HG03342 (cell line): Measurements from ENCODE around the gene ACAA2.
A peak's percentile ranks its signal among the peaks of the same experiment; 100 is the strongest.
"Not testable (repeated sequence)": the region's sequence is repeated elsewhere in the genome, so short reads cannot be mapped to it uniquely, and the experiment has no call there.

Experiments used
- ATAC-seq: cut with Tn5 transposase; IDR thresholded peaks from one replicate; pipeline ENCODE4 v1.9.1; 2021; ENCODE audit warnings: mild to moderate bottlenecking, moderate library complexity; ENCODE audit not compliant: unreplicated experiment

Gene ACAA2

GRCh38 chr18:49813069-49813318 lies 339 bp downstream of the ACAA2 start:
- peak; percentile 23 for ATAC-seq

- no peak for ATAC-seq
Observed at GRCh38 chr18:49812286-49813068, 856 bp downstream of the ACAA2 start.

- no peak for ATAC-seq
Observed at GRCh38 chr18:49811151-49811938, 2.0 kb downstream of the ACAA2 start.

GRCh38 chr18:49808553-49809191 lies 4.7 kb downstream of the ACAA2 start:
- ATAC-seq: not testable (repeated sequence)

- ATAC-seq: no peak
Observed at GRCh38 chr18:49804096-49804495, 9.2 kb downstream of the ACAA2 start.

GRCh38 chr18:49802623-49803022 lies 10.7 kb downstream of the ACAA2 start:
- no peak for ATAC-seq

GRCh38 chr18:49800491-49800890 lies 12.8 kb downstream of the ACAA2 start:
- not testable (repeated sequence) for ATAC-seq

GRCh38 chr18:49799806-49800205 lies 13.5 kb downstream of the ACAA2 start:
- not testable (repeated sequence) for ATAC-seq

- ATAC-seq: no peak
Observed at GRCh38 chr18:49798001-49798400, 15.3 kb downstream of the ACAA2 start.

- no peak for ATAC-seq
Observed at GRCh38 chr18:49795612-49796552, 17.5 kb downstream of the ACAA2 start.

GRCh38 chr18:49794743-49795142 lies 18.6 kb downstream of the ACAA2 start:
- no peak for ATAC-seq

- ATAC-seq: not testable (repeated sequence)
Observed at GRCh38 chr18:49789560-49790134, 23.7 kb downstream of the ACAA2 start.

- peak; percentile 64 for ATAC-seq
Observed at GRCh38 chr18:49788327-49788898, 24.9 kb downstream of the ACAA2 start.

- no peak for ATAC-seq
Observed at GRCh38 chr18:49786019-49786720, 27.2 kb downstream of the ACAA2 start.

GRCh38 chr18:49784427-49785185 lies 28.7 kb downstream of the ACAA2 start:
- no peak for ATAC-seq

GRCh38 chr18:49783631-49784030 lies 29.7 kb downstream of the ACAA2 start:
- ATAC-seq: not testable (repeated sequence)

- ATAC-seq: no peak
Observed at GRCh38 chr18:49778826-49779465, 34.4 kb downstream of the ACAA2 start.

- no peak for ATAC-seq
Observed at GRCh38 chr18:49769047-49769728, 44.1 kb downstream of the ACAA2 start.
